Left lobe of liver (tissue), 2 donors: ENCODE data around the gene MYH6. TPM values are rescaled to one million over a fixed set of nuclear protein-coding genes. Genes with fewer than 3 reads are reported as not detected.

Experiments
- ATAC-seq: fragments of 200-7000 bp; cut with Tn5 transposase; one replicate; pipeline ENCODE4 v1.9.1; 2020; ENCODE audit warnings: mild to moderate bottlenecking, moderate library complexity
- DNase-seq: peaks from one replicate; pipeline ENCODE4 v3.0.0-alpha.2; 2020; ENCODE audit warnings: low spot score
- total RNA-seq: library from RNA; stranded (reverse); gene quantifications from one replicate; pipeline ENCODE4 v1.2.1, GENCODE V29; 2021
- donor health status: DM: no; HTN: no; CAD: no; lungs with moderate emphysema.
- donor health status: DM: no; HTN: yes; CAD: no.

Gene MYH6
- total RNA-seq, 1 donor from 2014 or later: not detected

DNA sequence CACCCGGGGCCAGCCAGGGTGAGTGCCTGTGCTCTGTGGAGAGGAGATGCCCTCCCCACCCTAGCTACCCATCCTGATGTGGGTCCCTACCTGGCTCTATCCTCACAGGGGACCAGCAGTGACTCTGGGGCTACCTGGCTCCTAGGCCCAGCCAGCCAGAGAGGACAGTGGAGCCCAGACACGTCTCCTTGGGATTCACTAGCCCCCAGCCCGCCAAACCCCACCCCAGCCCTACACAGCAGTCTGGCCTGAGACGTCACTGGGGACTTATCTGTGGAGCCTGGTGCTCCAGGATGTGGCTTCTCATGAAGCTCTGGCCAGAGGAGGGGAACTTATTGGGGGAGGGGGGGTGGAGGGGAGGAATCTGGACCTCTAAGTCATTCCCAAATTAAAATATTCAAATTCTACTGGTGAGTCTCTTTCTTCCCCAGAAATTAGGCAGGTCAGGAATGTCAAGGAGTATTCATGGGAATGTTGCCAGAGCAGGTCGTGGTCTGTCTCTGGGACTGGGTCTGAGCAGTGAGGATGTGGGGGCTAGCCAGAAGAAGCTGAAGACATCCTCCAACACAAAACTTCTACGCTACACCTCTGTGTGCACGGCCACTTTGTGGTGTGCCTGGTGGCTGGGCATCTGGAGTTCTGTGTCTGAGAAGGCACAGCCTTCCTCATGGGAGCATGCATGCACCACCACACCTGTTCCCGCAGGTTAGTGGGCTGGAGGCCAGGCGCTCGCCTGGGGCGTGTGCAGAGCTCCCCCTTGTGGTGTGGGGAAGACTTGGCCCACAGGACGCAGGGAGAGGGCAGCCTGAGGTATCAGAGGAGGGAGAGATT lies 28.5 kb downstream of the MYH6 start:
- DNase-seq: peak; percentile 82
- peak; percentile 99 for ATAC-seq

DNA sequence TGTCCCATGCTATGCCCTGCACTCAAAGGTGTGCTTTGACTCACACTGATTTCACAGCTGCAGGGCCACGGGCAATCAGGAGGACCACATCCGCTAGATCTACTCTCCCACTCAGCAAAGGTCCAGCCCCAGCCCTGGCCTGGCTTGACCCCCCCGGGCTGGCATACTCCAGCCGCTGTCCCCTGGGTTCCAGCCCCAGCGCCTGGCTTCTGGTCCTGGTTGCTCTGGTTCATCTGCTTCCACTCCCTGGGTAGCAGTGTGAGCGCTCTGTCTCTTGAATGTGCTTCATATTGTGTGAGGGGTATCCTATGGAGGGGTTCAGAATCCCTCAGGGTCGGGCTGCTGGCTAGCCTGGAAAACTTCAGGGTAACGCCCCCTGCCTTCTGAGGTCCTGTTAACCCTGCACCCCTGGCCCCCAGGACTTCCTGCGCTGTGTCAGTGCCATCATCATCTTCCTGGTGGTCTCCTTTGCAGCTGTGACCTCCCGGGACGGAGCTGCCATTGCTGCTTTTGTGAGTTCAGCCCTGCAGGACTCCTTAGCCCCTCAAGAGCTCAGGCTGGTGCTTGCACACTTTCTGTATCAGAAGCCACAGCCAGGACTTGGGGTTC lies 29.4 kb downstream of the MYH6 start:
- DNase-seq (no peak), ATAC-seq (no peak)

DNA sequence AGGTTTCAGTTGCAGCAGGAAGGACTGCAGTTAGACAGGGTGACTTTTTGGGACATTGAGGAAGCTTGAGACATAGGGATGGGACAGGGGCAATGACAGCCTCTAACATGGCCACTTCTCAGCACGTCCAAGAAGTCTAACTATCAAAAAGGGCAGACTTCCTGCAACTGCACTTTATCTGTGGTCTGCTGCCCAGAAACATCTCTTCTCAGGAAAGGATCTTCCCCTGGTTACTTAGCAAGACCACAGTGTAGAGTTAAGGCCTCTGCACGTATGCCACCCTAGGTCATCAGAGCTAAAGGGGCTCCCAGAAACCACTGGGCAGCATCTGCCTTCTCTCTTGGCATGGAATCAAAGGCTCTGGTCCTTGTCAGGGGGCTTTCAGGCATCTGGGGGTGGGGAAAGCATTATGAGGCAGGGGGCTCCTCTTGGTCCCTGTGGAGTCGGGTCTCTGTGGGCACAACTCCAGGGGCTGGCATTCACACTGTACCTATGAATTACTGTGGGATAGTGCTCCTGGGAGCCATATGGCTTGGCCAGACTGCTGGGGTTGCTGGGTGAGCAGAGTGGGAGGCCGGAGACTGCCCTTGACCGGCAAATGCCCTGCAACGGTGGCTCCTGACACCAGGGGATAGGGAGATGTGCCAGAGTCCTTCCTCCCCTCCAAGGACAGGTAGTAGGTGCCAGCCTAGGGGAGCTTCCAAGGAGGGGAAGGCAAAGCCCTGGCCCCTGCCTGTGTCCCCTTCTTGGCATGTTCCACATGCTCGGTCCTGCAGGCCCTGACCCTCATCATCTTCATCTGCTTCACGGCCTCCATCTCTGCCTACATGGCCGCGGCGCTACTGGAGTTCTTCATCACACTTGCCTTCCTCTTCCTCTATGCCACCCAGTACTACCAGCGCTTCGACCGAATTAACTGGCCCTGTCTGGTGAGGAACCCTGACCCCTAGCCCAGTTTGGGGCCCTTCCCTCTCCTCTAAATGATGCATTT lies 30.2 kb downstream of the MYH6 start:
- no peak for ATAC-seq
- DNase-seq: no peak

DNA sequence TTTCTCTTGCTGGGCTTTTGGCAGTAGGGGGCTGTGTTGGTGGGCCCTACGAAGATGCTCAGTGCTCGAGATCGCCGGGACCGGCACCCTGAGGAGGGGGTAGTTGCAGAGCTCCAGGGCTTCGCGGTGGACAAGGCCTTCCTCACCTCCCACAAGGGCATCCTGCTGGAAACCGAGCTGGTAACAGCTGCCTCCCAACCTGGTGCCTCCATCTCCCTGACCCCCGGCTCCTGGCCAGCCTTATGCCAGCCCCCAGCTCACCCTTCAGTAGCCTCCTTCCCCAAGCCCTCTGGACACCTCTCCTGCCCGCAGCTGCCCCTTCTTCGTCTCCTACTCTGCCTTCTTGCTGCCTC lies 30.9 kb downstream of the MYH6 start:
- DNase-seq (no peak), ATAC-seq (no peak)

DNA sequence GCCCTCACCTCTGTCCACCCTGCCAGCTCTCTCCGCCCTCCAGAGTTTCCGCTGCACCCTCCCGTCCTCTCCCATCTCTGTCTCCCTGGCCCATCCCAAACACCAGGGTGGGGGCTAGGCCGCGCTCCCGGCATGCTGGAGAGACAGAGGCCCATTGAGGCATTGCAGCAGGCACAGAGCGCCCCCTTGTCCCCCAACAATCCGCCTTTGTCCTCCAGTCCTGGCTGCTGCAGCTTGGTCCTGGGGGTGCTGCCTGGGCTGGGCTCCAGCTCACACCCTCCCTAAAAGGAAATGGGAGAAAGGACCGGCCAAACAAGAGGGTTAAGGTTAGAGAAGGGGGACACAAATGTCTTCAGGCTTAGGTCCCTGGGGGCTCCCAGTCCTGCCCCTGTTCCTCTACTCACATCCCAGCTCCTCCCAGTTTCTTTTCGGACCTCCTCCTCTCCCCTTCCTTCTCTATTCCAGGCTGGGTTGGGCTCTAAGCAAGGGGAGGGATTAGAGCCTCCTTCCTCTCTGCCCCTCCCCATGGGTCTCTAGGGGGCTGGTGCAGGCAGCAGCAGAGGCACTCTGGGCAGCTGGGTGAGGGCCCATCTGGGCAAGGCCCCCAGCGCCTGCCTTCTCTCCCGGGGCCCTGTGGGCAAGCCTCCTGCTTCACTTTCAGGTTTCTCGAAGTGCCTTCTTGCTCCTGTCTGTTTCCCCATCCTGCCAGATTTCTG lies 31.4 kb downstream of the MYH6 start, which contains the start of gene CMTM5:
CMTM5 (plus strand) TSS at position 565 of the 716 bp plus-strand sequence. CDS start 206 bp downstream, outside the sequence.
- ATAC-seq (no peak), DNase-seq (no peak)

DNA sequence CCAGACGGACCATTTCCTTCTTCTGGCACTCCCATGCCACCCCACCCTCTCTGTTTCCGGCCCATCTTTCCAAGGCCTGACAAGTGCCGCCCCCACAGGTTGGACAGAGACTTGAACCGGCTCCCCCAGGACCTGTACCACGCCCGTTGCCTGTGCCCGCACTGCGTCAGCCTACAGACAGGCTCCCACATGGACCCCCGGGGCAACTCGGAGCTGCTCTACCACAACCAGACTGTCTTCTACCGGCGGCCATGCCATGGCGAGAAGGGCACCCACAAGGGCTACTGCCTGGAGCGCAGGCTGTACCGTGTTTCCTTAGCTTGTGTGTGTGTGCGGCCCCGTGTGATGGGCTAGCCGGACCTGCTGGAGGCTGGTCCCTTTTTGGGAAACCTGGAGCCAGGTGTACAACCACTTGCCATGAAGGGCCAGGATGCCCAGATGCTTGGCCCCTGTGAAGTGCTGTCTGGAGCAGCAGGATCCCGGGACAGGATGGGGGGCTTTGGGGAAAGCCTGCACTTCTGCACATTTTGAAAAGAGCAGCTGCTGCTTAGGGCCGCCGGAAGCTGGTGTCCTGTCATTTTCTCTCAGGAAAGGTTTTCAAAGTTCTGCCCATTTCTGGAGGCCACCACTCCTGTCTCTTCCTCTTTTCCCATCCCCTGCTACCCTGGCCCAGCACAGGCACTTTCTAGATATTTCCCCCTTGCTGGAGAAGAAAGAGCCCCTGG lies 32.4 kb downstream of the MYH6 start:
- DNase-seq (no peak), ATAC-seq (no peak)

DNA sequence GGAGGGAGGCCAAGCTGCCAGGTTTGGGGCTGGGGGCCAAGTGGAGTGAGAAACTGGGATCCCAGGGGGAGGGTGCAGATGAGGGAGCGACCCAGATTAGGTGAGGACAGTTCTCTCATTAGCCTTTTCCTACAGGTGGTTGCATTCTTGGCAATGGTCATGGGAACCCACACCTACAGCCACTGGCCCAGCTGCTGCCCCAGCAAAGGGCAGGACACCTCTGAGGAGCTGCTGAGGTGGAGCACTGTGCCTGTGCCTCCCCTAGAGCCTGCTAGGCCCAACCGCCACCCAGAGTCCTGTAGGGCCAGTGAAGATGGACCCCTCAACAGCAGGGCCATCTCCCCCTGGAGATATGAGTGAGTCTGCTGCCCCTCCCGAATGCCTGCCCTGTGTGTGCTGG lies 35.0 kb downstream of the MYH6 start:
- DNase-seq: no peak
- ATAC-seq: no peak

DNA sequence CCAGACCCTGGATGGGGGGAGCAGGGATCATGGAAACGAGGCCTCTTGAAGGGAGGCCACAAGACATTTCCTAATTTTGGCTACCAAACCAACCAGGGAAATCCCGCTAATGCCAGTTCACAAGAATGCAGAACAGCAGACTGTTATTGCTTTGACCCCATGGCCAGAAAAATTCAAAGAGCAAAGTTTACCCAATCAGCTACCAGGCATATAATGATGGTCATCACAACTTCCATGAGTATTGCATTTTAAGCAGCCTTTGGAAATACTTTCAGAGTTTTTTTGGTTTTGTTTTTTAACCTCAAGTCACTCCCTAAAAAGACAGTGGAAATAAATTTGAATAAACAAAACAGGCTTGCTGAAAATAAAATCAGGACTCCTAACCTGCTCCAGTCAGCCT lies 35.6 kb downstream of the MYH6 start, which contains the start of gene IL25:
IL25 (plus strand) TSS at position 301 of the 400 bp plus-strand sequence.
- ATAC-seq (no peak), DNase-seq (no peak)

DNA sequence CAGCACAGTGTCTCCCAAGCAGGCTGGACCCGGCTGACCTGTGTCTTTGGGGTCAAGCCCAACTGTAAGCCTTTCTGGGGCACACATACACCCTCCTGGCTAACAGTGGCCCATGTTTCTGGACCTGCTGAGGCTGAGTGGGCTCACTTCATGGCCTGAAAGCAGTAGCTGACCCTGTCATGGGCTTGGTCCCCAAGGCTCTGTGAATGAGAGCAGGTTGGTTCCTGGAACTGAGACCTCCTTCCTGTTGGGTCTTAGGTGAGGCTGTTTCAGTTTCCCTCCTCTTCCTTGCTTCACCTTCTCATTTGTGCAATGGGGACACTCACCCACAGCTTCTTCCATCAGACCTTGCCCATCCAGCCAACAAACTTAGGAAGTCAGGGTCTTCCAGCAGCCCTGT lies 36.2 kb downstream of the MYH6 start:
- no peak for DNase-seq
- ATAC-seq: no peak

GRCh38 chr14:23370221-23370620 lies 37.9 kb downstream of the MYH6 start:
- no peak for ATAC-seq
- DNase-seq: no peak

DNA sequence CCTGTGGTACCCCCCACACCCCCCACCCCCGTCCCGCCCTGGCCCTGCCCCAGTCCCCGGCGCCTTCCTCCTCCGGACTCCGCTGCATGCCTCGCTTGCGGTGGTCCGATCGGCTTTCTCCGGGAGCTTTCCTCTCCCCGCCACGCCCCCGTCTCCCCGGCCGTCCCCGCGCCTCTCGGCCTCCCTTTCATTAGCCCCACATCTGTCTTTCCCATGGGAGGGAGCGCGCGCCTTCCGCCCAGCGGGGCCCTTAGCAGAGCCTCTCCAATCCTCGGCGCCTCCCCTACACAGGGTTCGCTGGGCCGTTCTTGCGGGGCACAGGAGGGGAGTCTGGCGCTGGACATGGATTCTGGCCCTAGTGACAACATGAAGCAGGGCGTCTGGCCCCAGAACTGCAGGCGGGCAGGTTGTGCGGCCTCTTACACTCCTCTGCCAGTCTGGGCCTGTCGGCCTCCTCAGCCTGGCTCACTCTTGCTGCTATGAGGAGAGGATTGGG lies 41.6 kb downstream of the MYH6 start:
- ATAC-seq: peak; percentile 42

DNA sequence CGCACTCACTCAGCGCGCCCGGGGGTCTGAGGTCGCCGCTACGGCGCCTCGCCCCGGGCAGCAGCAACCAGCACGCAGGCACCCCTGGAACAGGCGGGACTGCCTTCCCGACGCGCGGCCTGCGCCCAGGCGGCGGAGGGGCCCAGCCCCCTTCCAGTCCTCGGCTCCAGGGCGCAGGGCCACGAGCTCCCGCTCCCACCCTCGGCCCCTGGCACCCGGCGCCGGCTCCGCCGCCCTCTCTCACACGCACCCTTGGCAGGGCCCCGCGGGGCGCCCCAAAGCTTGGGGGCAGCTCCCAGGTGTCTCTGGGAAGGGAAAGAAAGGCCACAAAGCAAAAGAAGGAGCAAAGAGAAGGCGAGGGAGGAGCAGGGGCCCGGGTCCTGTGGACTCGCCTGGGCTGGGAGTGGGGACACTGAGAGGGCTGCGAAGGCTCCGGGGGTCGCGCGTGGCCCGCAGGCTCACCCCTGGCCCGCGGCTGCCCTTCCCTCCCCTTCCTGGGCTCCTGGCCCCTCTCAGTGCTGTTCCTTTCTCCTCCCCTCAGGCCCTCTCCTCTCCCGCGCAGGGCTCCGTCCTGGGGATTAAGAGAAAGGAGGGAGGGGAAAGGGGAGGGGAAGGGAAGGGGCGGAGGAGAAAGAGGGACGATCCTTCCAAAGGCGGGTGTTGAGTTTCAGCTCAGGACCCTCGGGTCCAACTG lies 42.2 kb downstream of the MYH6 start:
- DNase-seq: no peak
- peak; percentile 50 for ATAC-seq

More for the DNA sequence above, 41.6 kb downstream of the MYH6 start:
- DNase-seq: no peak

DNA sequence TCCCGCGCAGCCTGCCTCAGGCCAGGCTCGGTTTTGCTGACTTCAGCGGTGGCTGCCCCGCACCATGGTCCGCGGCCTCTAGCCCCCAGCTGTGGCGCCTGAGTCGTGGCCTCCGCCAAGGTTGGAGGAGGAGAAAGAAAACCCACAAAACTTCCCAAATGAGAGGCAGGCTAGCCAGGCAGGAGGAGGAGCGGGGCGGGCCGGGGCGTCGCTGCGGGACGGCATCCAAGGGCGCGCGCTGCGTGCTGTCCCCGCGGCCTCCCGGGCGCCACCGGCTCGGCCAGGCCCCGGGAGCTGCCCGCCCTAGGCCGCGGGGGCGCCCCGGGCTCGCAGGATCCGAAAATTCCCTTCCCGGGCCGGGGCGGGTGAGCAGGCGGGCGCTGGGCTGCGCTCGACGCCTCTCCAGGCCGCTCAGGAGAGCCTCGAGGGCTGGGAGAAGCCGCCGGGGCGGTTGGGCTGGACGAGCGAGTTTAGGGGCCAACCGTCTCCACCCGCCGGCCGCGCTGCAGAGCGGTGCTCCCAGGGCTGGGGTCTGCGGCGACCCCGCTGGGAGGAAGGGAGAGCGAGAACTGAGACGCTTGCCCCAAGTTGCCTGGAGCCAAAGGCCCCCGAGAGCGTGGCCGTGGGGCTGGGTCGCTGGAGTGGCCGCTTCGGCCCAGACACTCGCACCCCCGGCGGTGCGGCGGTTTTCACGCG lies 42.9 kb downstream of the MYH6 start, which contains the start of gene EFS:
EFS (minus strand) TSS at position 137 of the 696 bp plus-strand sequence. CDS start 147 bp downstream, outside the sequence.
- DNase-seq (no peak), ATAC-seq (peak; percentile 70)

GRCh38 chr14:23364164-23365035 lies 43.7 kb downstream of the MYH6 start:
- ATAC-seq (no peak), DNase-seq (no peak)

DNA sequence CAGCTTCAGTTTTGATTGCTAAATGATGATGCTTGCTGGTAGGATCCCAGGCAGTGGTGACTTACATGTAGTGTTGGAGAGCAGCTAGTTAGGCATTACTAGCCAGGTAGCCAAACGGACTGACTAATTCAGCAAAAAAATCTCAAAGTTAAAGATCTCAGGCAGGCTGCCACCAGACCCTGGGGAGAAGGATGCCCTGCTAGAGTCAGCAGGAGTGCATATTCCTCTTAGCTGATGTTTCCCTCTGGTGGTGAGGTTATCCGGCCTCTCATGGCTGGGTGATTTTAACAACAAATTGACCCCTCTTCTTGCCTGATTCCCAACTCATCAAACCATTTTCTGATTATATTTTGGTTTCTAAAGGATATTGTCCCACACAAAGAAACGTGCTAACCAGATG lies 45.9 kb downstream of the MYH6 start:
- no peak for ATAC-seq
- DNase-seq: no peak

DNA sequence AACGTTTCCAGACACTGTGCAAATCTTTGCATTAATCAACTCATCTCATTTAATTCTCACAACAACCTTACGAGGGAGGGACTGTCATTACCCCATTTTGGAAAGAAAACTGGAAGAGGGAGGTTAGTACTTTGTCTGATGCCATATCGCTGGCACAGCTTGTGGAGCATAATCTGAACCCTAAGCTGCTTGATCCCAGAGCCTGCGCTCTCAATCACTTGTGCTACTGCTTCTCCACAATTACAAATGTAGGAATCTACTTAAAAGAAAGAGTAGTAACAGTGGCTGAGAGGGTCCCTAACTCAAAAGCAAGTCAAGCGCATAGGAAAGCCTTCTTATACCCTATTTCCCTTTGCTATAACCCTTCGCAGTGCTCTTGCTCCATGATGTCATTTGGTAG lies 46.3 kb downstream of the MYH6 start:
- no peak for ATAC-seq

GRCh38 chr14:23361320-23361719 lies 46.8 kb downstream of the MYH6 start:
- no peak for DNase-seq
- ATAC-seq: no peak

More for the DNA sequence above, 46.3 kb downstream of the MYH6 start:
- no peak for DNase-seq
